ENCODE data around the gene MAGI1. TPM values are rescaled to one million over a fixed set of nuclear protein-coding genes. Genes with fewer than 3 reads are reported as not detected.
"Not testable (repeated sequence)": the region's sequence is repeated elsewhere in the genome, so short reads cannot be mapped to it uniquely, and the experiment has no call there.

Gene MAGI1
- total RNA-seq, 2 donors from 2014 or later = 27.9 to 31.5 TPM

DNA sequence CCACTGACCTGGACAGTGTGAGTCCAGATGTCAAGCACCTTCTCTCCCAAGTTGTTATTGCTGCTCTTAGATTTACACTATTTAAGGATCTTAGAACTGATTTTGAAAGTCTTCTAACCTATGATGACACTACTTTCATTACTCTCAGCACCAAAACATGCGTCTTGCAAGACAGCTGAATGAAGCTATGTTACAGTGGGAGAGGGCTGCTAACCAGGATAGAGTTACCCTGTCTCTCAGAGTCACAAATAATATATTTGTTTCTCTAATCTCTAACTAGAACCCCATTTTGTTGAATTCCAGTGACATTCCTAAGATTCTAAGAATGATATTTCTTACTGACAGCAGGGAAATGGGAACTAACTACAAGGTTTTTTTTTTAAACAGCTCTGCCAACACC, 455.5 kb downstream of the MAGI1 start:
- intact Hi-C loops (cut with DNase I) = no loop called here
- no peak for DNase-seq (ENCODE audit: low spot score)

GRCh38 chr3:65582012-65582717, 456.6 kb downstream of the MAGI1 start:
- DNase-seq (ENCODE audit: low spot score) = no peak
- intact Hi-C loops (cut with DNase I) = no loop called here

- DNase-seq (ENCODE audit: low spot score) = no peak
- intact Hi-C loops (cut with DNase I) = no loop called here
These were observed 457.4 kb downstream of the MAGI1 start for GRCh38 chr3:65581313-65581712.

DNA sequence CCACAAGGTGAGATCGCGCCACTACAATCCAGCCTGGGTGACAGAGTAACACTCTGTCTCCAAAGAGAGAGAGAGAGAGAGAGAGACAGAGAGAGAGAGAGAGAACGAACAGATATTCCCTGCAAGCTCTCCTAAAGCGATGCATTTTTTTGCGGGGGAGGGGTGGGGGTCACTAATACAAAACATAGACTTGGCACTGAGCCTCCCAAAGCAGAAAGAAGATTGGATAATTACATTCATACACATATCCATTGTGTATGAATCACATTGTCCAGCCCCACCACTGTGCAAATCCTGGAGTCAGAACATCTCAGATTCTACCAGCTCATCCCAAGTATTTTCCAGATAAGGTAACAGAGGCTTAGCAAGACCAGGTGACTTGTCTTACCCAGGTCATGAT, 459.9 kb downstream of the MAGI1 start:
- intact Hi-C loops (cut with DNase I) = no loop called here
- no peak for DNase-seq (ENCODE audit: low spot score)

GRCh38 chr3:65577843-65578430, 460.8 kb downstream of the MAGI1 start:
- DNase-seq (ENCODE audit: low spot score) = no peak
- intact Hi-C loops (cut with DNase I) = no loop called here

DNA sequence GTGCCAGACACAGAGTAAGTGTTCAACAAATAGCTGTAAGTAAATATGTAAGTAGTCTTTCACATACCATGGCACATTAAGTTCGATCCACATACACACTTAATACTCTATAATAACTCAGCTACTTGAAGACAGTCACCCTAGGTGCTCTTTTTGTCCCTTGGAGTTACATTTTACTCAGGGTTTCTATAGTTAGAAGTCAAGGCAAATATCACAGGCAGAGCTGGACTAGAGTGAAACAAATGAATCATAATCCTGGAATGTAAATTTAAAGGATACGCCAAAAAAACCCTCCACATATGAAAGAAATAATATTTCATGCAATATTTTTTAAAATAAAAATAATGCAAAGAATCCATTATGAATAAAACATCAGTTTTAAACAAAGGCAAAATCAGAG, 461.8 kb downstream of the MAGI1 start:
- intact Hi-C loops (cut with DNase I) = no loop called here
- DNase-seq (ENCODE audit: low spot score) = no peak

DNA sequence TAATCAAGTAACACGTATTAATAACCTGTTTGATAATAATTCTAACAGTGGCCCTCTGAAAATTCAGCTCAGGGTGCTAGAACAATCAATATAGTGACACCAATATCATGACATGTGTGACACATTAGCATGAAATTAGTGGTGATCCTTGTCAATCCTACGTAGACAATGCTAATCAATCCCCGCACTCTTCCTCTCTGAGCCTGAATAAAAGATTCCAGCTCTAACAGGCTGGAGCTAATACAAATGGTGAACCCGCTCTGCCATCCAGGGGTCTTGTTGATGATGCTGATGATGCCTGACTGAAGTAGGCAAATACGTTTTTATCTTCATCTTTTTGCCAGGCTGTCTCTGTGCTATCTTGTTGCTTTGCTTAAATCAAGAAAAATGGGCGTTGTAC, 462.5 kb downstream of the MAGI1 start:
- DNase-seq (ENCODE audit: low spot score) = no peak

GRCh38 chr3:65575376-65575840, 463.3 kb downstream of the MAGI1 start:
- DNase-seq (ENCODE audit: low spot score) = no peak
- intact Hi-C loops (cut with DNase I) = no loop called here

More for the DNA sequence above, 462.5 kb downstream of the MAGI1 start:
- intact Hi-C loops (cut with DNase I) = no loop called here

GRCh38 chr3:65573548-65574116, 465.1 kb downstream of the MAGI1 start:
- intact Hi-C loops (cut with DNase I) = no loop called here
- DNase-seq (ENCODE audit: low spot score) = no peak

DNA sequence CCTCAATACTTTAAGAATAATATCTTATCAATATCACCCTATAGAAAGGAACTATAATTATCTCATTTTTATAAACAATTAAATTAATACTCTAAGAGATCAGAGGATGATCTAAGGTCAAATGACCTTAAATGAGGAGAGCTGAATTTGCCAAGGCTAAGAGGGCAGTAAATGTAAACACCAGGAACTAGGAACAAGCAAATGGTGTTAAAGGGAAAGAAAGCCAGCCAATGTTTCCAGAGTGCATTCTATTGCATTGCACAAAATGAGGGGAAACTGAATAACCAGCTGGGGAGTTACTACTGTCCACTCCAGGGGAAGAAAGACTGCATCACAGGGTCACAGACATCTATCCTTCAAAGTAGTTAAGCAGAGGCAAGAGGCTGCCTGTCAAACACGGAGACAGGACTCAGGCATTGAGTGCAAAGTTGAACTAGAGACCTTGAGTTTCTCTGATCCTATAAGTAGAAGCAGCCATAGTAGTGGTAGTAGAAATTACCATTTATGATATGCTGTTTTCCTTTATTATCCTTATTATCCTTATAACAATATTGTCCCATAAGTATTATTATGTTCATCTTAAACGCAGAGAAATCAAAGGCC, 466.4 kb downstream of the MAGI1 start:
- no peak for DNase-seq (ENCODE audit: low spot score)
- intact Hi-C loops (cut with DNase I) = no loop called here

DNA sequence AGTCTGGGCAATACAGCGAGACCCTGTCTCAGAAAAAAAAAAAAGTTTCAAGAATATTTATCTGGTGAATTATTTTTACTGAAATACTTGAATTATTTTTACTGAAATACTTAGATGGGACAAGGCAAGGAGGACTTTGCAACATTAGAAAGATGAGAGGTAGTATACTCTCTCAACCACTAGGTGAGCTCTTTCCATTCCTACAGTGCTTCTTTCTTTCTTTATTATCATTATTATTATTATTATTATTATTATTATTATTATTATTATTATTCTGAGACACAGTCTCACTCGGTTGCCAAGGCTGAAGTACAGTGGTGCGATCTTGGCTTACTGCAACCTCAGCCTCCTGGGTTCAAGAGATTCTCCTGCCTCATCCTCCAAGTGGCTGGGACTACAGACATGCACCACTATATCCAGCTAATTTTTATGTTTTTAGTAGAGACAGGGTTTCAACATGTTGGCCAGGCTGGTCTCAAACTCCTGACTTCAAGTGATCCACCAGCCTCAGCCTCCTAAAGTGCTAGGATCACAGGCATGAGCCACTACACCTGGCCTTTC, 468.8 kb downstream of the MAGI1 start:
- intact Hi-C loops (cut with DNase I) = no loop called here
- no peak for DNase-seq (ENCODE audit: low spot score)

DNA sequence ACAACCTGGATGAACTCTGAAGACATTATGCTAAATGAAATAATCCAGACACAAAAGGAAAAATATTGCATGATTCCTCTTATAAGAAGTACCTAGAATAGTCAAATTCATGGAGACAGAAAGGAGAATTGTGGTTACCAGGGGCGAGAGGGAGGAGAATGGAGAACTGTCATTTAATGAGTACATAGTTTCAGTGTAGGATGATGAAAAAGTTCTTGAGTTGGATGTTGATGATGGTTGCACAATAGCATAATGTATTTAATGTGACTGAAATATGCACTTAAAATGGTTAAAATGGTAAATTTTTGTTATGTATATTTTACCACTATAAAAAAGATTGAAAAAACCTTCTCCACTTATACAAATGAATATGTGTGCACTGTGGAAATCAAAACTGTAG, 469.6 kb downstream of the MAGI1 start:
- no peak for DNase-seq (ENCODE audit: low spot score)
- intact Hi-C loops (cut with DNase I) = no loop called here

GRCh38 chr3:65568497-65568896, 470.2 kb downstream of the MAGI1 start:
- intact Hi-C loops (cut with DNase I) = no loop called here
- DNase-seq (ENCODE audit: low spot score) = no peak

DNA sequence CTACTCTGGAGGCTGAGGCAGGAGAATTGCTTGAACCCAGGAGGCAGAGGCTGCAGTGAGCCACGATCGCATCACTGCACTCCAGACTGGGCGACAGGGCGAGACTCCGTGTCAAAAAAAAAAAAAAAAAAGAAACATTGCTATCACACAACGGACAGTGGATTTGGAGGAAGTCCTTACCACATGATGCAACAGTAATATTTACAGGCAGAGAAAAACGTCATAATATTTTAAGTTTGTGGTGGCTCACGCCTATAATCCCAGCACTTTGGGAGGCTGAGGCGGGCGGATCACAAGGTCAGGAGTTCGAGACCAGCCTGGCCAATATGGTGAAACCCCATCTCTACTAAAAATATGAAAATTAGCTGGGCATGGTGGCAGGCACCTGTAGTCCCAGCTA, 473.0 kb downstream of the MAGI1 start:
- DNase-seq (ENCODE audit: low spot score); intact Hi-C loops (cut with DNase I): not testable (repeated sequence)

DNA sequence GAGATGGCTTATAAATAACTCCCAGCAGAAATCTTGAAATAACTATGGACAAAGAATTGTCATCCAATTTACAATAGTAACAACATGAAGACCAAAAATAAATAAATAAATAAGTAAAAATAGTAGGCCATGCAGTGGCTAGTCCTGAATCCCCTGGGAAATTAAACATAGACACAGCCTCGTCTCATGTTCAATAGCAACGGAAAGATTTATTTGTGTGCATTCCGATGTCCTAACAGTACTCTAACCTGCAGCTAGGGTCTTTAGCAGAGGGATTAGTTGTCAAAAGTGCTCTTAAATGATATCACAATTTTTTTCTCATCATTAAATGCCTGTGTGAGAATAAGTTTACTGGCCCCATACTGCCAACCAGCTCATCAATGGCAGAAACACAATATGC, 474.2 kb downstream of the MAGI1 start:
- DNase-seq (ENCODE audit: low spot score) = no peak
- intact Hi-C loops (cut with DNase I) = no loop called here

- no peak for DNase-seq (ENCODE audit: low spot score)
- intact Hi-C loops (cut with DNase I) = no loop called here
These were observed 474.9 kb downstream of the MAGI1 start for GRCh38 chr3:65563861-65564260.

- no peak for DNase-seq (ENCODE audit: low spot score)
These were observed 476.3 kb downstream of the MAGI1 start for GRCh38 chr3:65562447-65562846.

GRCh38 chr3:65561617-65562016, 477.1 kb downstream of the MAGI1 start:
- DNase-seq (ENCODE audit: low spot score) = no peak
- intact Hi-C loops (cut with DNase I) = no loop called here

More at GRCh38 chr3:65562447-65562846, 476.3 kb downstream of the MAGI1 start:
- intact Hi-C loops (cut with DNase I) = no loop called here

- DNase-seq (ENCODE audit: low spot score) = no peak
- intact Hi-C loops (cut with DNase I) = loop anchor here in 1 of 2 donors (1.0 kb wide), 1 partner anchor 25 kb away; no protein-coding TSS in a partner anchor
These were observed 477.8 kb downstream of the MAGI1 start for GRCh38 chr3:65560901-65561300.

- no peak for DNase-seq (ENCODE audit: low spot score)
- intact Hi-C loops (cut with DNase I) = loop anchor here in 1 of 2 donors (1.0 kb wide), 1 partner anchor 24 kb away; no protein-coding TSS in a partner anchor
These were observed 478.6 kb downstream of the MAGI1 start for GRCh38 chr3:65560133-65560532.

Measured in posterior vena cava (tissue), 2 donors.